ENCODE results near the gene KLK11. TPM values are rescaled to one million over a fixed set of nuclear protein-coding genes. Genes with fewer than 3 reads are reported as not detected.

KLK11 gene
- total RNA-seq, 1 donor = not detected

- Histone ChIP-seq H2AFZ (ENCODE audit: low read length) (no peak overlapping the region), H3K27me3 (ENCODE audit: insufficient read depth, low read length) (peaks cover 22% of the 10 kb centered on the region)
- peak; percentile 71 for DNase-seq (ENCODE audit: insufficient read length, low spot score, missing footprints)
Measured at GRCh38 chr19:51014242-51014641, 12.2 kb downstream of the KLK11 start.

GRCh38 chr19:51012661-51013190 lies 13.7 kb downstream of the KLK11 start:
- H3K27ac ChIP-seq (ENCODE audit: low read depth, low read length) = no peak overlapping the region
- peaks cover 8% of the 10 kb centered on the region for H3K27me3 ChIP-seq (ENCODE audit: insufficient read depth, low read length)
- H3K4me2 ChIP-seq (ENCODE audit: insufficient read depth, low read length) = no peak overlapping the region
- H3K4me3 ChIP-seq (ENCODE audit: insufficient read depth, low read length) = no peak overlapping the region
- no peaks in the 10 kb centered on the region for H3K9me3 ChIP-seq (ENCODE audit: low read depth, low read length)
- peak; percentile 42 for DNase-seq (ENCODE audit: insufficient read length, low spot score, missing footprints)
- H3K36me3 ChIP-seq (ENCODE audit: insufficient read depth, low read length) = no peaks in the 10 kb centered on the region
- no peaks in the 10 kb centered on the region for H3K4me1 ChIP-seq (ENCODE audit: insufficient read depth, low read length)
- H2AFZ ChIP-seq (ENCODE audit: low read length) = no peak overlapping the region
- no peak for TF ChIP-seq CTCF (IDR thresholded peaks at IDR 0.05; ENCODE audit: extremely low read depth, low read depth, low read length)
- no peaks in the 10 kb centered on the region for H4K20me1 ChIP-seq (ENCODE audit: insufficient read depth, low read length)
- H3K79me2 ChIP-seq (ENCODE audit: insufficient read depth, low read length) = no peaks in the 10 kb centered on the region

More at GRCh38 chr19:51014242-51014641, 12.2 kb downstream of the KLK11 start:
- Histone ChIP-seq H3K4me3 (ENCODE audit: insufficient read depth, low read length) (no peak overlapping the region), H3K36me3 (ENCODE audit: insufficient read depth, low read length) (no peaks in the 10 kb centered on the region), H3K4me2 (ENCODE audit: insufficient read depth, low read length) (no peak overlapping the region), H3K27ac (ENCODE audit: low read depth, low read length) (no peak overlapping the region), H3K9me3 (ENCODE audit: low read depth, low read length) (no peaks in the 10 kb centered on the region), H4K20me1 (ENCODE audit: insufficient read depth, low read length) (no peaks in the 10 kb centered on the region), H3K79me2 (ENCODE audit: insufficient read depth, low read length) (no peaks in the 10 kb centered on the region), H3K4me1 (ENCODE audit: insufficient read depth, low read length) (no peaks in the 10 kb centered on the region)
- no peak for TF ChIP-seq CTCF (IDR thresholded peaks at IDR 0.05; ENCODE audit: extremely low read depth, low read depth, low read length)

DNA sequence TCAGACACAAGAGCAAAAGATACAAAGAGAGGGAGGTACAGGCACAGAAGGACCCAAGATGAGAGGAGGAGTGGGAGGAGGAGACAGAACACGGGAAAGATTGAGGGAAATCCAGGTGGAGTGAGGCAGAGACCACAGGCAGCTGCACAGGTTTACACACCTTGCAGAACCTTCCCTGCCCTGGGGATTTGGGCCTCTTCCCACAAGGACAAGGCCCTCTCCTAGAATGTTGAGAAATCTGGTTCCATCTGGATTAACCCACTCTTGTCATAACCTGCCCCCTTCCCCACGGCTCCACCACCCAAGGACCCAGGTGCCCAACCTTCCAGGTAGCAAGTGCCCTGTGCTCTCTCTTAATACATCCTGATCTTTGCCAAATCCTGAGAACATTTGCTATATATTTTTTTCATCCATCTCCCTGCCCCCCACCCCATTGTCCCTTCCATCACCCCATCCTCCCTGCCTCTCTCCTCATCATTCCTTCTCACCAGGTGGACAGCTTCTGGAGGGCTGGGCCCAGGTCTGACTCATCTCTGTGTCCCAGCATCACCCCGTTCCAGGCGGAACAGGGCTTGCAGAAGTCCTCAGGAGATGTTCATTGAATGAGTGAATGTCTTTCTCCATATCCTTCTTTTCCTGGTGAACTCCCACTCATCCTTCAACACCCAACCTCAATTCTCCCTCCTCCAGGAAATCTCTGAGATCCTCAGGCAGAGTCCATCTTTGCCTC lies 16.2 kb downstream of the KLK11 start:
- no peak overlapping the region for H3K4me2 ChIP-seq (ENCODE audit: insufficient read depth, low read length)
- no peak overlapping the region for H3K27ac ChIP-seq (ENCODE audit: low read depth, low read length)
- no peaks in the 10 kb centered on the region for H3K9me3 ChIP-seq (ENCODE audit: low read depth, low read length)
- no peaks in the 10 kb centered on the region for H4K20me1 ChIP-seq (ENCODE audit: insufficient read depth, low read length)
- no peaks in the 10 kb centered on the region for H3K36me3 ChIP-seq (ENCODE audit: insufficient read depth, low read length)
- TF ChIP-seq CTCF (IDR thresholded peaks at IDR 0.05; ENCODE audit: extremely low read depth, low read depth, low read length) = no peak
- DNase-seq (ENCODE audit: insufficient read length, low spot score, missing footprints) = no peak
- no peaks in the 10 kb centered on the region for H3K4me1 ChIP-seq (ENCODE audit: insufficient read depth, low read length)
- no peak overlapping the region for H3K4me3 ChIP-seq (ENCODE audit: insufficient read depth, low read length)
- no peaks in the 10 kb centered on the region for H3K79me2 ChIP-seq (ENCODE audit: insufficient read depth, low read length)
- no peak overlapping the region for H2AFZ ChIP-seq (ENCODE audit: low read length)
- no peaks in the 10 kb centered on the region for H3K27me3 ChIP-seq (ENCODE audit: insufficient read depth, low read length)

GRCh38 chr19:51009061-51009891 lies 17.1 kb downstream of the KLK11 start:
- no peaks in the 10 kb centered on the region for H3K9me3 ChIP-seq (ENCODE audit: low read depth, low read length)
- DNase-seq (ENCODE audit: insufficient read length, low spot score, missing footprints) = peak; percentile 53
- no peaks in the 10 kb centered on the region for H4K20me1 ChIP-seq (ENCODE audit: insufficient read depth, low read length)
- no peak overlapping the region for H3K27ac ChIP-seq (ENCODE audit: low read depth, low read length)
- H3K4me3 ChIP-seq (ENCODE audit: insufficient read depth, low read length) = no peak overlapping the region
- no peaks in the 10 kb centered on the region for H3K27me3 ChIP-seq (ENCODE audit: insufficient read depth, low read length)
- TF ChIP-seq CTCF (IDR thresholded peaks at IDR 0.05; ENCODE audit: extremely low read depth, low read depth, low read length) = no peak
- H3K4me2 ChIP-seq (ENCODE audit: insufficient read depth, low read length) = no peak overlapping the region
- no peaks in the 10 kb centered on the region for H3K36me3 ChIP-seq (ENCODE audit: insufficient read depth, low read length)
- H2AFZ ChIP-seq (ENCODE audit: low read length) = no peak overlapping the region
- no peaks in the 10 kb centered on the region for H3K79me2 ChIP-seq (ENCODE audit: insufficient read depth, low read length)
- no peaks in the 10 kb centered on the region for H3K4me1 ChIP-seq (ENCODE audit: insufficient read depth, low read length)
